Fibroblast of mammary gland (primary cell): Measurements from ENCODE around the gene MCTP2.
"Not testable (repeated sequence)": the region's sequence is repeated elsewhere in the genome, so short reads cannot be mapped to it uniquely, and the experiment has no call there.

Source experiments
- DNase-seq: peaks from one replicate; pipeline ENCODE4 v3.0.0-alpha.2; 2010; ENCODE audit warnings: low read depth
- H3K4me3 ChIP-seq: 2 replicates; pipeline ENCODE4 v1.5.1; 2011; ENCODE audit warnings: low read depth, mild to moderate bottlenecking, low read length, moderate library complexity; ENCODE audit not compliant: control insufficient read depth
- TF ChIP-seq, protein P1 (sequence below): conservative IDR thresholded peaks from 2 replicates; pipeline ENCODE4 v1.5.1; 2011; ENCODE audit warnings: low read depth, low read length, inconsistent platforms; ENCODE audit not compliant: control insufficient read depth, insufficient read depth

The MCTP2 gene

GRCh38 chr15:94252223-94252766, 20.9 kb downstream of the MCTP2 start:
- TF ChIP-seq, protein P1, sequence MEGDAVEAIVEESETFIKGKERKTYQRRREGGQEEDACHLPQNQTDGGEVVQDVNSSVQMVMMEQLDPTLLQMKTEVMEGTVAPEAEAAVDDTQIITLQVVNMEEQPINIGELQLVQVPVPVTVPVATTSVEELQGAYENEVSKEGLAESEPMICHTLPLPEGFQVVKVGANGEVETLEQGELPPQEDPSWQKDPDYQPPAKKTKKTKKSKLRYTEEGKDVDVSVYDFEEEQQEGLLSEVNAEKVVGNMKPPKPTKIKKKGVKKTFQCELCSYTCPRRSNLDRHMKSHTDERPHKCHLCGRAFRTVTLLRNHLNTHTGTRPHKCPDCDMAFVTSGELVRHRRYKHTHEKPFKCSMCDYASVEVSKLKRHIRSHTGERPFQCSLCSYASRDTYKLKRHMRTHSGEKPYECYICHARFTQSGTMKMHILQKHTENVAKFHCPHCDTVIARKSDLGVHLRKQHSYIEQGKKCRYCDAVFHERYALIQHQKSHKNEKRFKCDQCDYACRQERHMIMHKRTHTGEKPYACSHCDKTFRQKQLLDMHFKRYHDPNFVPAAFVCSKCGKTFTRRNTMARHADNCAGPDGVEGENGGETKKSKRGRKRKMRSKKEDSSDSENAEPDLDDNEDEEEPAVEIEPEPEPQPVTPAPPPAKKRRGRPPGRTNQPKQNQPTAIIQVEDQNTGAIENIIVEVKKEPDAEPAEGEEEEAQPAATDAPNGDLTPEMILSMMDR, result no peak
- DNase-seq, result no peak
- H3K4me3 ChIP-seq, result no peak overlapping the region

GRCh38 chr15:94252906-94253491, 21.6 kb downstream of the MCTP2 start:
- DNase-seq, result no peak
- TF ChIP-seq, protein P1, result no peak
- no peak overlapping the region for H3K4me3 ChIP-seq

GRCh38 chr15:94253742-94254141, 22.4 kb downstream of the MCTP2 start:
- DNase-seq, result no peak
- H3K4me3 ChIP-seq, result no peak overlapping the region
- TF ChIP-seq, protein P1, result no peak

DNA sequence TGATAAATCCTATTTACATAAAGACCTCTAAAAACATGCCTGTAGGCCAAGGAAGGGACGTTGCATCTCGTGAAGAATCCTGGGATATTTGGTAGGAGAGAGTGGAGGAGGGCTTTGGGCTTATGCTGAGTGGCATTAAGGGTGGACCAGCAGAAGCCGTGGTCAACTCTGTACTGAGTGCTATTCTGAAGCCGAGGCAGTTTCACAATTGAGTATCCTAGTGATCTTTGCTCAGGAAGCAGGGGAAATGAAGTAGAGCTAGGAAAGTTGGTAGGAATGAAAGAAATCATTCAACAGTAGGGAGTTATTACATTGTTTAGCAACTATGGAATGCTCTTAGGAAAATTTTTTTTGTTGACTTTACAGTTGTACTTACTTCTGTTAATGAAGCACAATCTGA, 24.2 kb downstream of the MCTP2 start:
- no peak for DNase-seq
- TF ChIP-seq, protein P1, result no peak
- no peak overlapping the region for H3K4me3 ChIP-seq

- DNase-seq, result no peak
- TF ChIP-seq, protein P1, result no peak
Measured at GRCh38 chr15:94256511-94256910, 25.1 kb downstream of the MCTP2 start.

DNA sequence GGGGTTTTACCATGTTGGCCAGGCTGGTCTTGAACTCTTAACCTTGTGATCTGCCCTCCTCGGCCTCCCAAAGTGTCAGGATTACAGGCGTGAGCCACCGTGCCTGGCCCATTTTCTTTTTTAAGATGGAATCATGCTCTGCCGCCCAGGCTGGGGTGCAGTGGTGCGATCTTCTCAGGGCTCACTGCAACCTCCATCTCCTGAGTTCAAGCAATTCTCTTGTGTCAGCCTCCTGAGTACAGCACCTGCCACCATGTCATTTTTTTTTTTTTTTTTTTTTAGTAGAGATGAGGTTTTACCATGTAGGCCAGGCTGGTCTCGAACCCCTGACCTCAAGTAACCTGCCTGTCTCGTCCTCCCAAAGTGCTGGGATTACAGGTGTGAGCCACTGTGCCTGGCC, 26.4 kb downstream of the MCTP2 start:
- not testable (repeated sequence) for H3K4me3 ChIP-seq, DNase-seq

More at GRCh38 chr15:94256511-94256910, 25.1 kb downstream of the MCTP2 start:
- no peak overlapping the region for H3K4me3 ChIP-seq

DNA sequence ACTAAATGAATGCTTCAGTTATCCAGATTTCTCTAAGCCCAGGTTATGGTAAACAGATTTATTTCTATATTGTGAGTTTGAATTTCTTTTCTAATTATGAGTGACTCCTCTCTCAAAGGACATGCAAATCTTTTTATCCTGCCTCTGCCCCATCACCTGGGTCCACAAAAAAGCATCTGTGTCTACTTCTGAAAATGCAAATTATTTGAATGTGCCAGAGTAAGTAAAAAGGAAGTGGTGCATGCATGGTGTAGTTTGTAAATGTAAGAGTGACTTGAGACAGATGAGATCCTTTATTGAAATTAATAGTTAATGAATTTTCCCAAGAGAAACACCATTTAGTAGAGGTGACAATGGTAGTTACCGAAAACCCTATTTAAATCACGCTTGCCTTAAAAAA, 26.9 kb downstream of the MCTP2 start:
- TF ChIP-seq, protein P1, result no peak
- H3K4me3 ChIP-seq, result no peak overlapping the region
- DNase-seq, result no peak
